PC-3 (cell line): ENCODE results near the gene LYPD5.
A peak's percentile ranks its signal among the peaks of the same experiment; 100 is the strongest.

ENCODE experiments used
- EZH2 ChIP-seq: fragments of 300-600 bp; sonication (generic); IDR thresholded peaks from one replicate; pipeline ENCODE4 v1.6.1; 2017; ENCODE audit warnings: antibody characterized with exemption, mild to moderate bottlenecking, low read length; ENCODE audit not compliant: unreplicated experiment
- EZH2phosphoT487 ChIP-seq: fragments of 300-600 bp; sonication (generic); IDR thresholded peaks from 2 replicates; pipeline ENCODE4 v1.6.1; 2018; ENCODE audit warnings: mild to moderate bottlenecking, antibody characterized with exemption, low read length, borderline replicate concordance
- TF ChIP-seq, protein P1 (sequence below): fragments of 300-600 bp; sonication (generic); conservative IDR thresholded peaks from 2 replicates; pipeline ENCODE4 v1.5.1; 2017; ENCODE audit warnings: antibody characterized with exemption, low read depth, mild to moderate bottlenecking, low read length

DNA sequence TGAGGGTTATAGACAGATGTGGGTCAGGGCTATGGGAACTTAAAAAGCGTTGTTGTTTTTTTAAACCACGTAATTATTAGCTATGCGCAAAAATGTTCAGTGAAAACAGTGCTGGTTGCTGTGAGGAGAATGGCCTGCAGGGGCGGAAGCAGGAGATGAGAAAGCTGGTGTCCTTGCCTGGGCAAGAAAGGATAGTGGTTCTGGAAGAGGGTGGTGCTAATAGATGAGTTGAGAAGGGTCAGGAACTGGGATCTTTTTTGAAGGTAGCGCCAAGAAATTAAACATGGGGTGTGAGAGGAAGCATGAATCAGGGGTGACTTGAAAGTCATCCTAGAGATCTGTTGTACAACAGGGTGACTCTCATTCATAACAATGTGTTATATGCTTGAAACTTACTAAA is 42.7 kb downstream of the LYPD5 start:
- TF ChIP-seq, protein P1, sequence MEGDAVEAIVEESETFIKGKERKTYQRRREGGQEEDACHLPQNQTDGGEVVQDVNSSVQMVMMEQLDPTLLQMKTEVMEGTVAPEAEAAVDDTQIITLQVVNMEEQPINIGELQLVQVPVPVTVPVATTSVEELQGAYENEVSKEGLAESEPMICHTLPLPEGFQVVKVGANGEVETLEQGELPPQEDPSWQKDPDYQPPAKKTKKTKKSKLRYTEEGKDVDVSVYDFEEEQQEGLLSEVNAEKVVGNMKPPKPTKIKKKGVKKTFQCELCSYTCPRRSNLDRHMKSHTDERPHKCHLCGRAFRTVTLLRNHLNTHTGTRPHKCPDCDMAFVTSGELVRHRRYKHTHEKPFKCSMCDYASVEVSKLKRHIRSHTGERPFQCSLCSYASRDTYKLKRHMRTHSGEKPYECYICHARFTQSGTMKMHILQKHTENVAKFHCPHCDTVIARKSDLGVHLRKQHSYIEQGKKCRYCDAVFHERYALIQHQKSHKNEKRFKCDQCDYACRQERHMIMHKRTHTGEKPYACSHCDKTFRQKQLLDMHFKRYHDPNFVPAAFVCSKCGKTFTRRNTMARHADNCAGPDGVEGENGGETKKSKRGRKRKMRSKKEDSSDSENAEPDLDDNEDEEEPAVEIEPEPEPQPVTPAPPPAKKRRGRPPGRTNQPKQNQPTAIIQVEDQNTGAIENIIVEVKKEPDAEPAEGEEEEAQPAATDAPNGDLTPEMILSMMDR: peak; percentile 56
- TF ChIP-seq EZH2phosphoT487 (no peak), EZH2 (no peak)
